ENCODE results near the gene ATP1A1.

Gene ATP1A1

DNA sequence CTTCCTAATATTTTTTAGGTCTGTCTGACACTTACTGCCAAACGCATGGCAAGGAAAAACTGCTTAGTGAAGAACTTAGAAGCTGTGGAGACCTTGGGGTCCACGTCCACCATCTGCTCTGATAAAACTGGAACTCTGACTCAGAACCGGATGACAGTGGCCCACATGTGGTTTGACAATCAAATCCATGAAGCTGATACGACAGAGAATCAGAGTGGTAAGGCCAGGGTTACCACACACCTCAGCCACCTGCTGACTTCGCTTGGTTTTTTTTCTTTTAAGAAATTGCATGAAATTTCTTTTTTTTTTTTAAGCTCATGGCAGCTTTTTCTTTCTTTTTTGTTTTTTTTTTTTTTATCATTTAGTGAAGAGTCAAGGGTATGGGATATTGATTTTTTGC, 17.2 kb downstream of the ATP1A1 start:
- H3K4me3 ChIP-seq (ENCODE audit: low read length): no peak overlapping the region
- TF ChIP-seq, protein P1, sequence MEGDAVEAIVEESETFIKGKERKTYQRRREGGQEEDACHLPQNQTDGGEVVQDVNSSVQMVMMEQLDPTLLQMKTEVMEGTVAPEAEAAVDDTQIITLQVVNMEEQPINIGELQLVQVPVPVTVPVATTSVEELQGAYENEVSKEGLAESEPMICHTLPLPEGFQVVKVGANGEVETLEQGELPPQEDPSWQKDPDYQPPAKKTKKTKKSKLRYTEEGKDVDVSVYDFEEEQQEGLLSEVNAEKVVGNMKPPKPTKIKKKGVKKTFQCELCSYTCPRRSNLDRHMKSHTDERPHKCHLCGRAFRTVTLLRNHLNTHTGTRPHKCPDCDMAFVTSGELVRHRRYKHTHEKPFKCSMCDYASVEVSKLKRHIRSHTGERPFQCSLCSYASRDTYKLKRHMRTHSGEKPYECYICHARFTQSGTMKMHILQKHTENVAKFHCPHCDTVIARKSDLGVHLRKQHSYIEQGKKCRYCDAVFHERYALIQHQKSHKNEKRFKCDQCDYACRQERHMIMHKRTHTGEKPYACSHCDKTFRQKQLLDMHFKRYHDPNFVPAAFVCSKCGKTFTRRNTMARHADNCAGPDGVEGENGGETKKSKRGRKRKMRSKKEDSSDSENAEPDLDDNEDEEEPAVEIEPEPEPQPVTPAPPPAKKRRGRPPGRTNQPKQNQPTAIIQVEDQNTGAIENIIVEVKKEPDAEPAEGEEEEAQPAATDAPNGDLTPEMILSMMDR (conservative IDR thresholded peaks at IDR 0.05; ENCODE audit: low read depth, low read length): no peak
- no peak for DNase-seq (ENCODE audit: low read depth)

DNA sequence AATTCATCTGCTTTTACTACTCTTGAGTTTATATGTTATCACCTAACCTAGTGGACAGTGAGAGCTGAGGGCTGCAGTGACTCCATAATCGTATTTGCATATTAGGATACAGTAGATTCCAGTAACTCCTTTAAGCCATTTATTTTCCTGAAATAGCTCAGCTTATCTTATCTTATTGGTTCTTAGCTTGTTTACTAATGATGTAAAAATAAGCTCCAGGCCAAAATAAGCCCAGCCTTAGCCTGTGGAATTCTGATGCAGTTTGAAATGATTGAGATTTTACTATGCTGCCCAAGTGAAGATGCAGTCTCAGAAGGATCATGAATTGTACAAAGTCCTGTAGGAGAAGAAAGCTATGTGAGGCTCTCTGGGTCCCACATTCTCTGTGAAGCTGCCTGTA, 18.1 kb downstream of the ATP1A1 start:
- no peak overlapping the region for H3K4me3 ChIP-seq (ENCODE audit: low read length)
- TF ChIP-seq, protein P1 (conservative IDR thresholded peaks at IDR 0.05; ENCODE audit: low read depth, low read length): no peak
- DNase-seq (ENCODE audit: low read depth): no peak

DNA sequence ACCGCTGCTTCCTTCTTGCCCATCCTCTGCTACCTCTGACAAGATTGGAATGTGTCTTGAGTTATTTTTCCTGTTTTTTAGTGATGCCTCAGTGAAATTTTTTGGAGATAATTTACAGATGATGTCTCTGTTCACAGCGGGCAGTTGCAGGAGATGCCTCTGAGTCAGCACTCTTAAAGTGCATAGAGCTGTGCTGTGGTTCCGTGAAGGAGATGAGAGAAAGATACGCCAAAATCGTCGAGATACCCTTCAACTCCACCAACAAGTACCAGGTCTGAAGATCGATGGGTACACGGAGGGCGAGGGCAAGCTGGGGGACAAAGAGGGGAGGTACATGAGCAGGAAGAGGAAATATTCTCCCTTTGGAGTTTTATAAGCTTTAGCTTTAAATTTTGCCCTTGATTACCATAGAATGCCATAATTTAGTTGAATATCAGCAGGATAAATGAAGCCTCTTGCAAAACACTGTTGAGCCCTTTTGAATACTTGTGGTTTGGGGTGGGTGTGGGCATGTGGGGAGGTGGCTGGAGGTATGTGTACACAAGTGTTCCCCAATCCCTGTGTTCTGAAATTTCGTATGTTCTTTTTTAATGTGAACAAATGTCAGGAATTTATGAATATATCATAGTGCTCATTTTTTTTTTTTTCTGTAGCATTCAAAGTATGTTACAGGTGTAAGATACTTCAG, 19.8 kb downstream of the ATP1A1 start:
- TF ChIP-seq, protein P1 (conservative IDR thresholded peaks at IDR 0.05; ENCODE audit: low read depth, low read length): no peak
- H3K4me3 ChIP-seq (ENCODE audit: low read length): no peak overlapping the region
- no peak for DNase-seq (ENCODE audit: low read depth)

DNA sequence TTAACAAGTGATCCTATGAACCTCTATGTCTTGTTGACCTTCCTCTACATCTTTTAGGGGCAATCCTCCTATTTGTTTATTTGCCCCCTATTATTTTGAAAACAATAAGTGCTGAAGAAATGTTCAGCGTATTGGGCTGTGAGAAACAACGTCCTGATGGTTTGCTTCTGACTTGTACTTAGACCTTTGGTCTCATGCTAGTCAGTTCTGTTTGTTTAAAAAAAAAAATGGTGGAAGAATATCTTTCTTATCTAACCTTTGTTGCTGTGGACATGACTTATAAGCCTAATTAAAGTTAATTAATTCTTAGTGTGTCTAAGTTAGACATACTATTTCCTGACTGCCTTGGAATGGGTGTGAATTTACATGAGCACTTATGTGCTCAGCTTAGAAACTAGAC, 20.7 kb downstream of the ATP1A1 start:
- TF ChIP-seq, protein P1 (conservative IDR thresholded peaks at IDR 0.05; ENCODE audit: low read depth, low read length): no peak
- no peak overlapping the region for H3K4me3 ChIP-seq (ENCODE audit: low read length)
- no peak for DNase-seq (ENCODE audit: low read depth)

DNA sequence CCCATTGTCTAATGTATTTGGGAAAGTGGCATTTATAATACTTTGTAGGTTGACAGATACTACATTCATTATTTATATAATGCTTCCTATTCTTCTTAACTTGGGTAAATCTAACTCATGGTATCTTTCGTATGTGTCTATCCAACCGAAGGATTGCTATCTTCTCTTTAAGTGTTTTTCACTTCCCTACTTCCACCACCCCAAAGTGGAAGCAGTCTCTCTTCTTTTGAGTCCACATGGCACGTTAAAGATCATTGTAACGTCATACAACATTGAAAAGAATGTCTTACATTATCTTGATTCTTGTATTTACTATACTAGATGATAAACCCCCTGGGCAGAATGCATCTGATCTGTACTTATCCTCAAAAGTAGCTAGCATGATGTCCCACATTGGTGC, 21.2 kb downstream of the ATP1A1 start:
- no peak for DNase-seq (ENCODE audit: low read depth)
- no peak overlapping the region for H3K4me3 ChIP-seq (ENCODE audit: low read length)
- TF ChIP-seq, protein P1 (conservative IDR thresholded peaks at IDR 0.05; ENCODE audit: low read depth, low read length): no peak

DNA sequence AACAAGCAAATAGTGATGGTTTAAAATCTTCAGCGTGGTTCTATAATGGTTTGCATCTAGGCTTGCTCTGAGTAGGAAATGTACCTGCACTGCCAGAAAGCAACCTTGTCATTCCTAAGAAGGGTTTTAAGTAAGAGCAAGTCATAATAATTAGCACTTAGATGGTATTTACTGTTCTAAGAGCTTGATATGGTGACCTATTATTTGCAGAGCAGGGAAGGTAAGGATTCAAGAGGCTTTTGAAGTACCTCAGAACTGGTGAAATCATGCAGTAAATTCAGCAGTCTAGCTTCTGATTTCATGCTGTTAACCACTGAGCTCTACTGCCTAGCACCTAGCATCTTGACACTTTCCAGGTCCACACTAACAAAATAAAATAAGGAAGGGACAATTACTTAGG, 23.7 kb downstream of the ATP1A1 start:
- TF ChIP-seq, protein P1 (conservative IDR thresholded peaks at IDR 0.05; ENCODE audit: low read depth, low read length): no peak
- no peak for DNase-seq (ENCODE audit: low read depth)

DNA sequence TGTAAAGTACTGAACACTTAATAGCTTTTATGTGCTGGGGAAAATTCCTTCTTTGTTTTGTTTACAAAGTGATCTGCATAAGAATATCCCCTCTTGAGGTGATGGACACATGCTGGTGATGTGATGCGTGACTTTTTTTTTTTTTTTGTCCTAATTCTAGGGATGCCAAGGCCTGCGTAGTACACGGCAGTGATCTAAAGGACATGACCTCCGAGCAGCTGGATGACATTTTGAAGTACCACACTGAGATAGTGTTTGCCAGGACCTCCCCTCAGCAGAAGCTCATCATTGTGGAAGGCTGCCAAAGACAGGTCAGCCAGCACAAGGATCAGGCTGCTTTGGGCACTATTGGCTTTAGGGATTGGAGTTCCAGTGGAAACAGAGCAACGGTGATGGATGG, 24.7 kb downstream of the ATP1A1 start:
- no peak overlapping the region for H3K4me3 ChIP-seq (ENCODE audit: low read length)
- TF ChIP-seq, protein P1 (conservative IDR thresholded peaks at IDR 0.05; ENCODE audit: low read depth, low read length): no peak
- DNase-seq (ENCODE audit: low read depth): no peak

More for the DNA sequence above, 23.7 kb downstream of the ATP1A1 start:
- H3K4me3 ChIP-seq (ENCODE audit: low read length): no peak overlapping the region
